Dedifferentiated amniotic fluid mesenchymal stem cell (primary cell): ENCODE measurements around the gene TSC22D3.
"Not testable (repeated sequence)": the region's sequence is repeated elsewhere in the genome, so short reads cannot be mapped to it uniquely, and the experiment has no call there.

Source experiments
- DNase-seq: peaks from one replicate; pipeline ENCODE4 v3.0.0-alpha.2; 2016; ENCODE audit errors: extremely low spot score

Gene TSC22D3

GRCh38 chrX:107712231-107713202 lies 63.1 kb downstream of the TSC22D3 start:
- no peak for DNase-seq

DNA sequence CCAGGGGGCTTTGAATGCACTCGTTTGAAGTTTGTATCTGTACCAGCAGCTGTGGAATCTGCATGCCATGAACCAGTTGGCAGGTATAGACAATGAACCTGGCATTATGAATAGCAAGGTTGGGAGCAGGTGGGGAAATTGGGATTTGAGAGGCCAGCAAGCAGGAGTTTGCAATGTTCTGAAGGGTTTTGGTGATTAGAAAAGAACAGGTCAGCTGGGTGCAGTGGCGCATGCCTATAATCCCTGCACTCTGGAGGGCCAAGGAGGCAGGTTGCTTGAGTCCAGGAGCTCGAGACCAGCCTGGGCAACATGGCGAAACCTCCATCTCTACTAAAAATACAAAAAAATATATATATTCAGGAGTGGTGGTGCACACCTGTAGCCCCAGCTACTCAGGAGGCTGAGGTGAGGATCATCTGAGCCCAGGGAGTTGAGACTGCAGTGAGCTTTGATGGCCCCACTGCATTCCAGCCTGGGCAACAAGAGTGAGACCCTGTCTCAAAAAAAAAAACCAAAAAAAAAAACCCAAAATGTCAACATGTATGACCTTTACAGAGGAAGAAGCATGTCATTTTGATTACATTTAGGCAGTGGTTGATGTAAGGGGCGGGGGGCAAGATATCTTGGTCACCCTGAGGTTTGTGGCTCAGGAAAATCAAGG lies 63.9 kb downstream of the TSC22D3 start:
- no peak for DNase-seq

- peak; percentile 89 for DNase-seq
These were observed 64.8 kb downstream of the TSC22D3 start for GRCh38 chrX:107710617-107711391.

GRCh38 chrX:107709266-107709806 lies 66.3 kb downstream of the TSC22D3 start:
- DNase-seq, result no peak

DNA sequence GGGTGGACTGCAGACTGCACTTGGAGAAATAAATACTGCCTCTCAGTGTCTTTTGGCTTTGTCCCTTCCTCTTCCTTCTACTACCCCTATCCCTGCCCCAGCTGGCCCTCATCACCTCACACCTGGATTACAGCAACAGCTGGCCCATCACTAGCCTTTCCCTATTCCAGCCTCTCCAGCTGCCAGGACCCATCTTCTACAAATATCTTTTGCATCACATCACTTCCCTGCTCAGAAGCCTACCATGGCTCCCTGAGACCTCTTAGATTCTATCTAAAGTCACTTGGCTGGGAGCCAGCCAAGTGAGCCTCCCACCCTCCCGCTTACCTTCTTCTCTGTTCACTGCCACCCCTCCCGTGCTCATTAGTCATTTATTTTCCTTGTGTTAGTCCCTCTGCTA lies 66.8 kb downstream of the TSC22D3 start:
- no peak for DNase-seq

- no peak for DNase-seq
These were observed 67.7 kb downstream of the TSC22D3 start for GRCh38 chrX:107707866-107708265.

- no peak for DNase-seq
These were observed 69.3 kb downstream of the TSC22D3 start for GRCh38 chrX:107706309-107706708.

GRCh38 chrX:107704587-107704986 lies 71.0 kb downstream of the TSC22D3 start:
- DNase-seq, result no peak

DNA sequence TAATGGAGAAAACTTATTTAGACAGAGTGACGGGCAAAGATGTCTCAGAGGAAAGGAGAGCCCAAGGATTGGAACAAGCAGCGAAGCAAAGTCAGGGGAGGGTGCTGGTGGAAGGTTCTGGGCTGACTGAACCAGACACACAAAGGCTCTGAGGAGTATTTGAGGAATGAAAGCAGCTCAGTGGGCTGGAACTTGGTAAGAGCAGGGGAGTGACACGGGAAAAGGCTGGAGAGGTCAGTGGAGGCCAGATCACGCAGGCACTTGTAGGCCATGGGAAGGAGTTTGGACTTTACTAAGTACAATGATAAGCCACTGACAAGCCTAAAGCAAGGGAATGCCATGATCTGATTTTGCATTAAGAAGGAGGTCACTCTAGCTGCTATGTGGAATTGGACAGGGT lies 71.4 kb downstream of the TSC22D3 start:
- DNase-seq, result no peak

DNA sequence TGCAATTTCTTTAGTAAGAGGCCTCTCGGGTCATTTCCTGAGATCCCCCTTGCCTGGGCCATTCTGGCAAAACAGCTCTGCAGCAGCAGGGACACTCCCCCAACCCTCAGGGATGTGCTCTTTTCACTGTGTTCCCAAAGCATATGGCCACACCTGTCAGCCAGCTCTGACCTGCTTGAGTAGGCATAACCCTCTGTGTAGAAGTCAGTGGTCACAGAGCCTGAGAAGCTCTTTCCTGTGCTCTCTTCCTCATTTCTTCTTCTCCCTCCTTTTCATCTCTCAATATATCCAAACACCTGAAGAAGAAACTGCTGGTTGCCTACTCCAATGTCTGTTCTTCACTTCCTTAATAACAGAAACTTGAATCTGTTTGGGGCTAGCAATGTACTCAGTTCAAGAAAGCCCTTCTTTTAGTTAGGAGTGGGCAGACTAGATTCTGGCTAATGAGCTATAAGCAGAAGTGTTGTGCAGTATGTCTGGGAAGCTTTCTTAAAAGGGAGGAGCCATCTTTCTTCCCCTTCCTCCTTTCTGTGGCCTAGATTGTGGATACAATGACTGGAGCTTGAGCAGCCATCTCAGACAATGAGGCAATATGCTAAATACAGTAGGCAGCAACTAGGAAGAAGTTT lies 74.0 kb downstream of the TSC22D3 start:
- no peak for DNase-seq

- no peak for DNase-seq
These were observed 74.8 kb downstream of the TSC22D3 start for GRCh38 chrX:107700790-107701189.

- DNase-seq, result no peak
These were observed 75.2 kb downstream of the TSC22D3 start for GRCh38 chrX:107700317-107700774.

DNA sequence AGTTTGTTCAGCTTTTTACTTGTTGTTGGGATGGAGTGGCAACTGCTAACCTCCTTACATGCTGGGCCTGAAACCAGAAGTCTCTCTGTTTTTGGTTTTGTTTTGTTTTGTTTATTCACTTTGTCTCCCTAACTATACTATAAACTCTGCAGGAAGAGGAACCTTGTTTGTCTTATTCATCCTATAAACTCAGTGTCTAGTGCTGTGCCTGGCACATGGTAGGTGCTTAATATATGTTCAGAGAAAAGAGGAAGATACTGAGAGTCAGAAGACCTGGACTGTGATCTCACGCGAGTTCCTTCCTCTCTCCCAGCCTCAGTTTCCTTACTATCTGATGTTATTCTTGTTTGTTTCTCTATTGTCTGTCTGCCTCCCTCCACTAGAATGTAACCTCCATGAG lies 76.0 kb downstream of the TSC22D3 start:
- DNase-seq, result no peak

GRCh38 chrX:107691024-107691448 lies 84.6 kb downstream of the TSC22D3 start:
- no peak for DNase-seq

- DNase-seq, result no peak
These were observed 88.1 kb downstream of the TSC22D3 start for GRCh38 chrX:107687445-107687844.

DNA sequence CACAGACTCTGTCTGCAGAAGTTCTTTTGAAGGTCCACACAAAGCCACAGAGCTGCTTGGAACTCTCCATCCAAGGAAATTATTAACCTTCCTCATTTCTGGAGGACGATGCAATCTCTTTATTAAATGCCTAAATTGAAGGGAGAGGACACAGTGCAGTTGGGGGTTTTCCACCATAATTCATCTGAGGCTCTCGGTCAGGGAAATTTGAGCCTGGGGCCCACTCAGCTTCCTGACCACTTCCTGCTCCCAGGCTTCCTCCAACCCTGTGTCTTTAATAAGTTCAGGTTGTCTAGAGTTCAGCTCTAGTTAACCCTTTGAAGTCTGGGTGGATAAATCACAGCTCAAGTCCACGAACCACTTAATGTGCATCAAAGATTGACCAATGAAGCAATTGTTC lies 88.8 kb downstream of the TSC22D3 start:
- DNase-seq, result no peak

- DNase-seq, result no peak
These were observed 89.6 kb downstream of the TSC22D3 start for GRCh38 chrX:107686026-107686425.

GRCh38 chrX:107685586-107685985 lies 90.0 kb downstream of the TSC22D3 start:
- DNase-seq, result not testable (repeated sequence)

DNA sequence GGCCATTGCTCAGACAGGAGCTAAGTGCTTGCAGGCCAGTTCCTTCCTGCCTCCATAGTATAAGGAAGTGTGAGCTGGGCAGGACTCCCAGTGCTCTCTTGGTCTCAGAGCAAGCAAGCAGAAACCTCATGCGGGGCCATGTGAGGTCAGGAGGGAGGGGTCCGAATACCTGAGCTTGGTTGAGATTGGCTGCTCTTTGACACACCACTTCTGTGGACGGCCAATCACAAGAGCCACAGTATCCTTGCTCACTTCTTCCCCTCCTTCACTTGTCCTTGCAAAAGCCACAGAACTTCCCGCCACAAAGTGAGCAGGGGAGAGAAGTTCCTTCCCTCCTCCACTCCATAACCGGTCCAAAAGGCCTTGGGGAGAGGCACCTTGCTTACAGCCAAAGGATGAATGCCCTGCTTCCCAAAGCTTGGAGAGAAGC lies 90.6 kb downstream of the TSC22D3 start:
- DNase-seq, result no peak

DNA sequence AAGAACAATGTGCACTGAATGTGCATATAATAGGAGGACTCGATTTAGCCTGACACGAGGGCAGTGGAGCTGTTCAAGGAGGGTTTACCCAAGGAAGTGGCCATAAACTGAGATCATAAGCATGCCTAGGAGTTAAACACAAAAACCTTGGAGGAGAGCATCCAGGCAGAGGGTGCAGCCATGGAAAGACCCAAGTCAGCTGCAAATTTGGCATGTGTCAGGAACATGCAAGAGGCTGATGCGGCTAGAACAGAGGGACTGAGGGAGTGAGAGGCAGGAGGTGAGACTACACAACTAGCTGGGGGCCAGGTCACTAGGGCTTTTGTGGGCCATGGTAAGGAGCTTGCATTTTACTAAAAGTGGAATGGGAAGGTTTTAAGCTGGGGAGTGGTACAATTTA lies 91.7 kb downstream of the TSC22D3 start:
- DNase-seq, result no peak
